HUES48 (cell line): ENCODE results near the gene NAB1.

Experiments
- H3K27ac ChIP-seq: one replicate; pipeline ENCODE4 v1.7.0; 2013; ENCODE audit warnings: low read depth, low read length, inconsistent platforms
- H3K27me3 ChIP-seq: 2 replicates; pipeline ENCODE4 v1.6.1; 2013; ENCODE audit warnings: mild to moderate bottlenecking, low read length; ENCODE audit not compliant: control insufficient read depth, insufficient read depth
- H3K36me3 ChIP-seq: 2 replicates; pipeline ENCODE4 v1.6.1; 2013; ENCODE audit warnings: low read length; ENCODE audit not compliant: control insufficient read depth, insufficient read depth
- H3K4me1 ChIP-seq: 2 replicates; pipeline ENCODE4 v1.6.1; 2013; ENCODE audit warnings: mild to moderate bottlenecking, low read length; ENCODE audit not compliant: control insufficient read depth, insufficient read depth
- H3K4me3 ChIP-seq: 2 replicates; pipeline ENCODE4 v1.5.1; 2013; ENCODE audit warnings: mild to moderate bottlenecking, low read depth, low read length
- H3K9ac ChIP-seq: 2 replicates; pipeline ENCODE4 v1.6.1; 2013; ENCODE audit warnings: mild to moderate bottlenecking, low read depth, low read length, moderate library complexity
- H3K9me3 ChIP-seq: 2 replicates; pipeline ENCODE4 v1.6.1; 2013; ENCODE audit warnings: low read length; ENCODE audit not compliant: control insufficient read depth, insufficient read depth

NAB1 gene

GRCh38 chr2:190637903-190638618, 10.8 kb upstream of the NAB1 start:
- Histone ChIP-seq H3K36me3 (no peaks in the 10 kb centered on the region), H3K9ac (no peak overlapping the region), H3K4me1 (no peaks in the 10 kb centered on the region), H3K9me3 (no peaks in the 10 kb centered on the region), H3K27me3 (no peaks in the 10 kb centered on the region), H3K27ac (no peak overlapping the region), H3K4me3 (no peak overlapping the region)

- Histone ChIP-seq H3K27ac (no peak overlapping the region), H3K4me1 (no peaks in the 10 kb centered on the region), H3K27me3 (no peaks in the 10 kb centered on the region), H3K9ac (no peak overlapping the region), H3K9me3 (no peaks in the 10 kb centered on the region), H3K36me3 (no peaks in the 10 kb centered on the region), H3K4me3 (no peak overlapping the region)
These were observed 8.8 kb upstream of the NAB1 start for GRCh38 chr2:190640117-190640516.

GRCh38 chr2:190641469-190641868, 7.4 kb upstream of the NAB1 start:
- H3K4me1 ChIP-seq: peaks cover 6% of the 10 kb centered on the region; the same call in 1 of the 2 replicates
- no peak overlapping the region for H3K27ac ChIP-seq
- no peaks in the 10 kb centered on the region for H3K36me3 ChIP-seq
- no peak overlapping the region for H3K9ac ChIP-seq
- H3K27me3 ChIP-seq: no peaks in the 10 kb centered on the region
- H3K4me3 ChIP-seq: no peak overlapping the region
- no peaks in the 10 kb centered on the region for H3K9me3 ChIP-seq

- H3K27me3 ChIP-seq: peaks cover 32% of the 10 kb centered on the region
- H3K9me3 ChIP-seq: no peaks in the 10 kb centered on the region
- no peak overlapping the region for H3K27ac ChIP-seq
- no peaks in the 10 kb centered on the region for H3K36me3 ChIP-seq
- H3K9ac ChIP-seq: no peak overlapping the region
- H3K4me1 ChIP-seq: peaks cover 22% of the 10 kb centered on the region; the same call in 1 of the 2 replicates
- no peak overlapping the region for H3K4me3 ChIP-seq
These were observed 1.9 kb upstream of the NAB1 start for GRCh38 chr2:190646780-190647522.

GRCh38 chr2:190648289-190649034, 421 bp upstream of the NAB1 start:
- H3K27me3 ChIP-seq: peaks cover 32% of the 10 kb centered on the region
- no peaks in the 10 kb centered on the region for H3K36me3 ChIP-seq
- H3K4me1 ChIP-seq: peaks cover 22% of the 10 kb centered on the region; the same call in 1 of the 2 replicates
- H3K9me3 ChIP-seq: no peaks in the 10 kb centered on the region
- H3K27ac ChIP-seq: peak overlapping the region; percentile 45
- peak overlapping the region; percentile 80 for H3K4me3 ChIP-seq
- no peak overlapping the region for H3K9ac ChIP-seq

GRCh38 chr2:190649798-190650390, 1.0 kb downstream of the NAB1 start:
- Histone ChIP-seq H3K9me3 (no peaks in the 10 kb centered on the region), H3K27ac (peak overlapping the region; percentile 63), H3K4me1 (peaks cover 22% of the 10 kb centered on the region; the same call in 1 of the 2 replicates), H3K4me3 (peak overlapping the region; percentile 74), H3K36me3 (no peaks in the 10 kb centered on the region), H3K27me3 (peaks cover 32% of the 10 kb centered on the region), H3K9ac (peak overlapping the region; percentile 59)

- peaks cover 32% of the 10 kb centered on the region for H3K27me3 ChIP-seq
- no peak overlapping the region for H3K27ac ChIP-seq
- no peak overlapping the region for H3K9ac ChIP-seq
- H3K9me3 ChIP-seq: no peaks in the 10 kb centered on the region
- peaks cover 16% of the 10 kb centered on the region; the same call in 1 of the 2 replicates for H3K4me1 ChIP-seq
- H3K36me3 ChIP-seq: no peaks in the 10 kb centered on the region
- no peak overlapping the region for H3K4me3 ChIP-seq
These were observed 2.5 kb downstream of the NAB1 start for GRCh38 chr2:190651413-190651812.

GRCh38 chr2:190653231-190653630, 4.3 kb downstream of the NAB1 start:
- peaks cover 17% of the 10 kb centered on the region for H3K27me3 ChIP-seq
- no peak overlapping the region for H3K27ac ChIP-seq
- no peaks in the 10 kb centered on the region for H3K36me3 ChIP-seq
- H3K9ac ChIP-seq: no peak overlapping the region
- no peaks in the 10 kb centered on the region for H3K9me3 ChIP-seq
- peaks cover 15% of the 10 kb centered on the region for H3K4me1 ChIP-seq
- no peak overlapping the region for H3K4me3 ChIP-seq

- Histone ChIP-seq H3K4me1 (peaks cover 15% of the 10 kb centered on the region), H3K27me3 (peaks cover 17% of the 10 kb centered on the region), H3K4me3 (no peak overlapping the region), H3K9me3 (no peaks in the 10 kb centered on the region), H3K36me3 (no peaks in the 10 kb centered on the region), H3K9ac (no peak overlapping the region), H3K27ac (no peak overlapping the region)
These were observed 5.0 kb downstream of the NAB1 start for GRCh38 chr2:190653931-190654330.

GRCh38 chr2:190655113-190655512, 6.2 kb downstream of the NAB1 start:
- H3K9ac ChIP-seq: no peak overlapping the region
- no peaks in the 10 kb centered on the region for H3K9me3 ChIP-seq
- H3K27ac ChIP-seq: no peak overlapping the region
- H3K4me1 ChIP-seq: peaks cover 15% of the 10 kb centered on the region
- 0 out of 2 replicates have a peak, but pooled peaks cover 2% of the 10 kb centered on the region for H3K36me3 ChIP-seq
- peaks cover 9% of the 10 kb centered on the region for H3K27me3 ChIP-seq
- H3K4me3 ChIP-seq: no peak overlapping the region
